GM23338 (cell line): Measurements from ENCODE around the gene RIBC2. TPM values are rescaled to one million over a fixed set of nuclear protein-coding genes. Genes with fewer than 3 reads are reported as not detected.

Experiments
- ATAC-seq: fragments of 200-7000 bp; cut with Tn5 transposase; 3 replicates; pipeline ENCODE4 v1.9.1; 2020
- DNase-seq: peaks from one replicate; pipeline ENCODE4 v3.0.0-alpha.2; 2015; ENCODE audit warnings: low spot score
- H2AFZ ChIP-seq: fragments of 200-600 bp; sonication (generic); 2 replicates; pipeline ENCODE4 v1.8.0; 2016; ENCODE audit warnings: antibody characterized with exemption, mild to moderate bottlenecking, moderate library complexity
- H3F3A ChIP-seq: fragments of 200-600 bp; sonication (generic); replicated peaks from 2 replicates; pipeline ENCODE4 v1.8.0; 2017; ENCODE audit warnings: antibody characterized with exemption, mixed run types, low read depth
- H3K27ac ChIP-seq: fragments of 200-600 bp; sonication (generic); 2 replicates; pipeline ENCODE4 v1.6.1; 2016; ENCODE audit warnings: low read depth
- H3K27me3 ChIP-seq: fragments of 200-600 bp; sonication (generic); 2 replicates; pipeline ENCODE4 v1.8.0; 2016; ENCODE audit warnings: mild to moderate bottlenecking, mixed run types, moderate library complexity; ENCODE audit not compliant: insufficient read depth
- H3K36me3 ChIP-seq: fragments of 200-600 bp; sonication (generic); 2 replicates; pipeline ENCODE4 v1.8.0; 2016; ENCODE audit warnings: mild to moderate bottlenecking; ENCODE audit not compliant: insufficient read depth
- H3K4me1 ChIP-seq: fragments of 200-600 bp; sonication (generic); 2 replicates; pipeline ENCODE4 v1.8.0; 2016; ENCODE audit warnings: mild to moderate bottlenecking, moderate library complexity; ENCODE audit not compliant: insufficient read depth
- H3K4me2 ChIP-seq: fragments of 200-600 bp; sonication (generic); 2 replicates; pipeline ENCODE4 v1.7.1; 2017; ENCODE audit warnings: mixed run types
- H3K4me3 ChIP-seq: fragments of 200-600 bp; sonication (generic); 2 replicates; pipeline ENCODE4 v1.6.1; 2016; ENCODE audit warnings: mixed run types
- H3K79me2 ChIP-seq: fragments of 200-600 bp; sonication (generic); replicated peaks from 2 replicates; pipeline ENCODE4 v1.8.0; 2017; ENCODE audit warnings: mild to moderate bottlenecking; ENCODE audit not compliant: insufficient read depth
- H3K9me2 ChIP-seq: fragments of 200-600 bp; sonication (generic); 2 replicates; pipeline ENCODE4 v1.8.0; 2017; ENCODE audit not compliant: insufficient read depth
- H4K20me1 ChIP-seq: fragments of 200-600 bp; sonication (generic); replicated peaks from 2 replicates; pipeline ENCODE4 v1.8.0; 2017; ENCODE audit warnings: mild to moderate bottlenecking; ENCODE audit not compliant: insufficient read depth
- H3K27ac Mint-ChIP-seq: 2 replicates; pipeline ENCODE4 v1.8.0; 2020; ENCODE audit warnings: inconsistent platforms, mild to moderate bottlenecking, moderate library complexity, mixed read lengths
- H3K27me3 Mint-ChIP-seq: 3 replicates; pipeline ENCODE4 v1.8.0; 2022; ENCODE audit warnings: low read depth, mild to moderate bottlenecking, moderate library complexity, mixed read lengths, inconsistent platforms; ENCODE audit not compliant: insufficient read depth, poor library complexity
- H3K36me3 Mint-ChIP-seq: 3 replicates; pipeline ENCODE4 v1.8.0; 2021; ENCODE audit warnings: low read depth, mild to moderate bottlenecking, inconsistent platforms, moderate library complexity, mixed read lengths
- H3K4me1 Mint-ChIP-seq: 3 replicates; pipeline ENCODE4 v1.8.0; 2020; ENCODE audit warnings: mild to moderate bottlenecking, inconsistent platforms, mixed read lengths
- H3K4me3 Mint-ChIP-seq: 3 replicates; pipeline ENCODE4 v1.8.0; 2021; ENCODE audit warnings: moderate library complexity, mild to moderate bottlenecking, inconsistent platforms, mixed read lengths
- H3K9me3 Mint-ChIP-seq: 3 replicates; pipeline ENCODE4 v1.8.0; 2020; ENCODE audit warnings: moderate library complexity, mild to moderate bottlenecking, inconsistent platforms, mixed read lengths
- CREB1 ChIP-seq: fragments of 250-450 bp; sonication (Bioruptor Pico); IDR thresholded peaks from 2 replicates; pipeline ENCODE4 v1.5.0; 2020; ENCODE audit warnings: low read depth, mild to moderate bottlenecking, moderate library complexity
- CTCF ChIP-seq, 2 experiments: fragments of 200-600 bp in 1 of 2; sonication (generic) in 1 of 2; conservative IDR thresholded peaks; 2 replicates each; pipeline versions ENCODE4 v1.5.1 to v1.6.1; 2016 to 2017; ENCODE audit warnings: antibody characterized with exemption in 2 of 2, low read depth in 2 of 2, mild to moderate bottlenecking in 2 of 2, moderate library complexity in 1 of 2
- ETS1 ChIP-seq: IDR thresholded peaks from 2 replicates; pipeline ENCODE4 v1.6.1; 2016; ENCODE audit warnings: antibody characterized with exemption
- EZH2 ChIP-seq: fragments of 200-600 bp; sonication (generic); IDR thresholded peaks from one replicate; pipeline ENCODE4 v1.8.0; 2017; ENCODE audit warnings: antibody characterized with exemption, mild to moderate bottlenecking, low read depth; ENCODE audit not compliant: unreplicated experiment
- EZH2phosphoT487 ChIP-seq: fragments of 200-600 bp; sonication (generic); IDR thresholded peaks from one replicate; pipeline ENCODE4 v1.8.1; 2018; ENCODE audit warnings: antibody characterized with exemption; ENCODE audit not compliant: unreplicated experiment
- JUNB ChIP-seq: IDR thresholded peaks from one replicate; pipeline ENCODE4 v1.6.1; 2016; ENCODE audit warnings: antibody characterized with exemption; ENCODE audit not compliant: unreplicated experiment
- NANOG ChIP-seq: IDR thresholded peaks from 2 replicates; pipeline ENCODE4 v1.6.1; 2016; ENCODE audit warnings: antibody characterized with exemption, borderline replicate concordance
- POLR2AphosphoS5 ChIP-seq: IDR thresholded peaks from 2 replicates; pipeline ENCODE4 v1.6.1; 2016; ENCODE audit warnings: antibody characterized with exemption, low read depth
- ZNF114 ChIP-seq: fragments of 250-450 bp; sonication (Bioruptor Pico); IDR thresholded peaks from 2 replicates; pipeline ENCODE4 v1.5.0; 2020; ENCODE audit warnings: mild to moderate bottlenecking, moderate library complexity
- ZNF331 ChIP-seq: fragments of 250-450 bp; sonication (Bioruptor Pico); IDR thresholded peaks from 2 replicates; pipeline ENCODE4 v1.5.0; 2020; ENCODE audit warnings: low read depth, mild to moderate bottlenecking, moderate library complexity
- ZNF462 ChIP-seq: fragments of 250-450 bp; sonication (Bioruptor Pico); IDR thresholded peaks from 2 replicates; pipeline ENCODE4 v1.5.0; 2020; ENCODE audit warnings: mild to moderate bottlenecking, moderate library complexity
- polyA plus RNA-seq: library from polyadenylated mRNA; unstranded; fragments of >200 nt; fragmentation: Nextera tagmentation; extraction: Ambion mirVana; gene quantifications from 2 replicates; pipeline ENCODE4 v1.2.1, GENCODE V29; 2016
- total RNA-seq: library from RNA; depleted of rRNA; stranded (reverse); fragments of >200 nt; shearing (Covaris generic); gene quantifications from 2 replicates; pipeline ENCODE4 v1.2.3, GENCODE V29; 2014

RIBC2 gene
- total and polyA plus RNA-seq, 2 experiments from 2014 or later: 2.2 to 2.8 TPM

- H2AFZ ChIP-seq: no peak overlapping the region
- Mint-ChIP-seq H3K36me3 (peaks cover 14% of the 10 kb centered on the region), H3K27ac (no peak overlapping the region), H3K4me3 (no peak overlapping the region), H3K4me1 (peaks cover 3% of the 10 kb centered on the region; the same call in 2 of the 3 replicates), H3K9me3 (no peaks in the 10 kb centered on the region), H3K27me3 (peaks cover 9% of the 10 kb centered on the region)
- no peaks in the 10 kb centered on the region for H4K20me1 ChIP-seq
- H3K9me2 ChIP-seq: no peaks in the 10 kb centered on the region
- ATAC-seq (no peak), DNase-seq (no peak)
- H3K79me2 ChIP-seq: no peaks in the 10 kb centered on the region
- no peaks in the 10 kb centered on the region for H3K27me3 ChIP-seq
- no peaks in the 10 kb centered on the region for H3F3A ChIP-seq
- H3K4me2 ChIP-seq: no peak overlapping the region
- no peak overlapping the region for H3K27ac ChIP-seq
- TF ChIP-seq CREB1 (CRISPR knock-in tag): no peak
- no peak for TF ChIP-seq EZH2
- no peak for TF ChIP-seq ETS1
- no peak overlapping the region for H3K4me3 ChIP-seq
- no peaks in the 10 kb centered on the region for H3K4me1 ChIP-seq
- H3K36me3 ChIP-seq: no peaks in the 10 kb centered on the region
Observed at GRCh38 chr22:45420539-45420938, 7.0 kb downstream of the RIBC2 start.

GRCh38 chr22:45421349-45422055, 8.0 kb downstream of the RIBC2 start:
- Histone ChIP-seq H4K20me1 (no peaks in the 10 kb centered on the region), H3K4me3 (no peak overlapping the region), H3K4me1 (no peaks in the 10 kb centered on the region), H3K27me3 (no peaks in the 10 kb centered on the region), H2AFZ (no peak overlapping the region), H3K9me2 (no peaks in the 10 kb centered on the region), H3K27ac (no peak overlapping the region), H3K4me2 (no peak overlapping the region), H3K36me3 (no peaks in the 10 kb centered on the region), H3F3A (no peaks in the 10 kb centered on the region), H3K79me2 (no peaks in the 10 kb centered on the region)
- H3K4me3 Mint-ChIP-seq: no peak overlapping the region
- no peak for ATAC-seq
- peaks cover 3% of the 10 kb centered on the region; the same call in 2 of the 3 replicates for H3K4me1 Mint-ChIP-seq
- H3K27me3 Mint-ChIP-seq: peaks cover 7% of the 10 kb centered on the region
- TF ChIP-seq JUNB (no peak), CREB1 (CRISPR knock-in tag) (no peak), EZH2phosphoT487 (no peak), ETS1 (no peak), ZNF462 (CRISPR knock-in tag) (no peak), NANOG (no peak), CTCF (conservative IDR thresholded peaks at IDR 0.05; ENCODE audit: low read depth in 2 of 2) (no peak), EZH2 (no peak), ZNF114 (no peak), ZNF331 (CRISPR knock-in tag) (no peak), POLR2AphosphoS5 (no peak)
- H3K9me3 Mint-ChIP-seq: peaks cover 2% of the 10 kb centered on the region; the same call in 1 of the 3 replicates
- no peak for DNase-seq
- H3K36me3 Mint-ChIP-seq: peaks cover 17% of the 10 kb centered on the region
- H3K27ac Mint-ChIP-seq: no peak overlapping the region
